ENCODE data around the gene RIOK3.

- no peak for TF ChIP-seq POLR2A (IDR thresholded peaks at IDR 0.05)
- no peak for TF ChIP-seq CTCF (IDR thresholded peaks at IDR 0.05 in 4 of 5, conservative IDR thresholded peaks at IDR 0.05 in 1 of 5)
These were observed 18.4 kb downstream of the RIOK3 start for GRCh38 chr18:23471486-23471885.
